DND-41 (cell line): ENCODE results near the gene IGFBP5.

Experiments used
- ATAC-seq: fragments of 200-7000 bp; cut with Tn5 transposase; 3 replicates; pipeline ENCODE4 v1.9.1; 2021; ENCODE audit warnings: low read depth; ENCODE audit not compliant: insufficient read depth
- DNase-seq: peaks from one replicate; pipeline ENCODE4 v3.0.0-alpha.2; 2020
- H2AFZ ChIP-seq: 2 replicates; pipeline ENCODE4 v1.6.0; 2012; ENCODE audit warnings: low read depth, low read length
- H3K27ac ChIP-seq: 2 replicates; pipeline ENCODE4 v1.5.1; 2012; ENCODE audit warnings: low read length, inconsistent platforms
- H3K27me3 ChIP-seq: fragments of 200-600 bp; sonication (generic); 2 replicates; pipeline ENCODE4 v1.6.0; 2012; ENCODE audit warnings: low read length, mild to moderate bottlenecking, inconsistent platforms; ENCODE audit not compliant: insufficient read depth, poor library complexity
- H3K36me3 ChIP-seq: 2 replicates; pipeline ENCODE4 v1.5.1; 2012; ENCODE audit warnings: low read length, inconsistent platforms; ENCODE audit not compliant: insufficient read depth
- H3K4me1 ChIP-seq: 2 replicates; pipeline ENCODE4 v1.5.1; 2012; ENCODE audit warnings: mild to moderate bottlenecking, low read length; ENCODE audit not compliant: insufficient read depth
- H3K4me2 ChIP-seq: 2 replicates; pipeline ENCODE4 v1.6.0; 2012; ENCODE audit warnings: mild to moderate bottlenecking, moderate library complexity, low read length, inconsistent platforms; ENCODE audit not compliant: insufficient read depth
- H3K4me3 ChIP-seq, 2 experiments: fragments of 200-600 bp in 1 of 2; shearing (Covaris generic) in 1 of 2; 2 replicates each; pipeline ENCODE4 v1.5.1; 2012 to 2016; ENCODE audit warnings: inconsistent platforms in 2 of 2, low read length in 2 of 2, mild to moderate bottlenecking in 2 of 2, low read depth in 1 of 2, moderate library complexity in 1 of 2
- H3K79me2 ChIP-seq: 2 replicates; pipeline ENCODE4 v1.6.0; 2012; ENCODE audit warnings: low read length, inconsistent platforms; ENCODE audit not compliant: insufficient read depth
- H3K9ac ChIP-seq: 2 replicates; pipeline ENCODE4 v1.6.0; 2012; ENCODE audit warnings: low read depth, mild to moderate bottlenecking, inconsistent platforms, low read length, moderate library complexity
- H3K9me3 ChIP-seq: 2 replicates; pipeline ENCODE4 v1.5.1; 2012; ENCODE audit warnings: low read length, moderate library complexity, mild to moderate bottlenecking, inconsistent platforms; ENCODE audit not compliant: insufficient read depth, severe bottlenecking
- H4K20me1 ChIP-seq: 2 replicates; pipeline ENCODE4 v1.6.0; 2012; ENCODE audit warnings: low read length; ENCODE audit not compliant: insufficient read depth
- CTCF ChIP-seq: IDR thresholded peaks from 2 replicates; pipeline ENCODE4 v1.5.1; 2012; ENCODE audit warnings: borderline replicate concordance, low read length, moderate library complexity, mild to moderate bottlenecking; ENCODE audit not compliant: poor library complexity, severe bottlenecking; ENCODE audit errors: extremely low read depth
- EZH2 ChIP-seq: IDR thresholded peaks from 3 replicates; pipeline ENCODE4 v1.6.1; 2012; ENCODE audit warnings: borderline replicate concordance, low read depth, mild to moderate bottlenecking, moderate library complexity, low read length, inconsistent platforms; ENCODE audit not compliant: severe bottlenecking

The IGFBP5 gene

GRCh38 chr2:216690853-216691741 lies 4.3 kb downstream of the IGFBP5 start:
- DNase-seq, result peak; percentile 33
- Histone ChIP-seq H3K9ac (no peak overlapping the region), H3K27ac (no peak overlapping the region), H3K4me3 (no peak overlapping the region), H3K9me3 (no peaks in the 10 kb centered on the region), H3K4me1 (peaks cover 41% of the 10 kb centered on the region), H3K36me3 (no peaks in the 10 kb centered on the region), H2AFZ (no peak overlapping the region), H3K79me2 (no peaks in the 10 kb centered on the region), H4K20me1 (peaks cover 4% of the 10 kb centered on the region; the same call in 1 of the 2 replicates), H3K27me3 (peaks cover 75% of the 10 kb centered on the region), H3K4me2 (no peak overlapping the region)
- TF ChIP-seq CTCF, result no peak
- peak; percentile 83 for TF ChIP-seq EZH2
- no peak for ATAC-seq

DNA sequence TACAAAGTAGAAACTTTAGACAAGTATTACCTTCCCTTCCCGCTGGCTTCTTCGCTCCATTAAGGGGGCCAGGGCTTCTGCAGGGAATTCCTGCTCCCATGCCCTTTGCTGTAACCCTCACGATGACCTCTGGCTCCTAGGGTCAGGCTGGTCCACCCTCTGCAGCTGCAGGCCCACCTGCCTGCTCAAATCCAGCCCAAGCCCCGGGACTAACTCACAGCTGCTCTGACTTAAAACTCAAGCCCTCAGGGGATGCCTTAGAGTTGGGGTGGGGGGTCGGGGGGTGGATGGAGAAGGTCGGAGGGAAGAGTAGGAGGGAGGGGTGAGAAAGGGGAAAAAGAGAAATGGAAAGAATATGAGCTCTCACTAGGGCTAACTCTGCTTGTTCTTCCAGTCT lies 4.9 kb downstream of the IGFBP5 start:
- Histone ChIP-seq H3K27me3 (peaks cover 68% of the 10 kb centered on the region), H3K4me3 (no peak overlapping the region), H3K27ac (no peak overlapping the region), H4K20me1 (peaks cover 4% of the 10 kb centered on the region; the same call in 1 of the 2 replicates), H3K4me1 (peaks cover 41% of the 10 kb centered on the region), H2AFZ (no peak overlapping the region), H3K9ac (no peak overlapping the region), H3K9me3 (no peaks in the 10 kb centered on the region), H3K36me3 (no peaks in the 10 kb centered on the region), H3K79me2 (no peaks in the 10 kb centered on the region), H3K4me2 (no peak overlapping the region)
- DNase-seq (no peak), ATAC-seq (no peak)
- TF ChIP-seq EZH2, result no peak
- no peak for TF ChIP-seq CTCF

- H3K27ac ChIP-seq, result no peak overlapping the region
- H3K27me3 ChIP-seq, result peaks cover 58% of the 10 kb centered on the region
- no peaks in the 10 kb centered on the region for H3K36me3 ChIP-seq
- no peak for DNase-seq
- H4K20me1 ChIP-seq, result peaks cover 2% of the 10 kb centered on the region; the same call in 1 of the 2 replicates
- H3K9ac ChIP-seq, result no peak overlapping the region
- peaks cover 34% of the 10 kb centered on the region for H3K4me1 ChIP-seq
- H3K79me2 ChIP-seq, result no peaks in the 10 kb centered on the region
- ATAC-seq, result no peak
- no peak overlapping the region for H2AFZ ChIP-seq
- no peaks in the 10 kb centered on the region for H3K9me3 ChIP-seq
- TF ChIP-seq EZH2 (no peak), CTCF (no peak)
- no peak overlapping the region for H3K4me3 ChIP-seq
- H3K4me2 ChIP-seq, result no peak overlapping the region
These were observed 6.0 kb downstream of the IGFBP5 start for GRCh38 chr2:216689397-216689796.
